ENCODE measurements around the gene CTSS.
"Not testable (repeated sequence)": the region's sequence is repeated elsewhere in the genome, so short reads cannot be mapped to it uniquely, and the experiment has no call there.

Gene CTSS

DNA sequence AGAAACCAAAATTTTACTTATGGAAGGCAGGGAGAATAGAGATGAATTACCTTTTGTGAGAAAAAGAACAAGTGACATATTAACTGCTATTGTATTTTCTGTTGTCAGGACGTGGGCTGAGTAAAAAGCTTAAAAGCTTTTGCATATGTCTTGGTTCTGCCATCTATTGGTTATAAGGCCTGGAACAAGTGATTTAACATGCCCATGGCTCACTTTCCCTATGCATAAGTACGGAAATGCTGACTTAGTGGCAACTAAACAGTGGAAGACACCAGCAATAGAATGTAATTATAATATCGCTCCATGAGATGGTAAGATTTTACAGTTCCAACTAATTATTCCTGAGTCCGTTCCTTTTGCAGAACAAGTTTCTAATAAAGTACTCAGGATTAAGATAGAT, 6.7 kb upstream of the CTSS start:
- no peak for DNase-seq

GRCh38 chr1:150767704-150768103, 2.1 kb upstream of the CTSS start:
- not testable (repeated sequence) for DNase-seq

DNA sequence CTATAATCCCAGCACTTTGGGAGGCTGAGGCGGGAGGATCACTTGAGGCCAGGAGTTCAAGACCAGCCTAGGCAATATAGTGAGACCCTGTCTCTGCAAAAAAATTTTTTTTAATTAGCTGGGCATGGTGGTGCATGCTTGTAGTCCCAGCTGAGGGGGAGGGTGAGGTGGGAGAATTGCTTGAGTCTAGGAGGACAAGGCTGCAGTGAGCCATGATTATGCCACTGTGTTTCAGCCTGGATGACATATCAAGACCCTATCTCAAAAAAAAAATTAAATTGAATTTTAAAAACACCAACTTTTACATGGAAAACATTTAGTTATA, 361 bp upstream of the CTSS start:
- not testable (repeated sequence) for DNase-seq

GRCh38 chr1:150764617-150765101, 919 bp downstream of the CTSS start:
- peak; percentile 49 for DNase-seq

GRCh38 chr1:150763018-150763417, 2.6 kb downstream of the CTSS start:
- DNase-seq = no peak

GRCh38 chr1:150762552-150762951, 3.0 kb downstream of the CTSS start:
- no peak for DNase-seq

DNA sequence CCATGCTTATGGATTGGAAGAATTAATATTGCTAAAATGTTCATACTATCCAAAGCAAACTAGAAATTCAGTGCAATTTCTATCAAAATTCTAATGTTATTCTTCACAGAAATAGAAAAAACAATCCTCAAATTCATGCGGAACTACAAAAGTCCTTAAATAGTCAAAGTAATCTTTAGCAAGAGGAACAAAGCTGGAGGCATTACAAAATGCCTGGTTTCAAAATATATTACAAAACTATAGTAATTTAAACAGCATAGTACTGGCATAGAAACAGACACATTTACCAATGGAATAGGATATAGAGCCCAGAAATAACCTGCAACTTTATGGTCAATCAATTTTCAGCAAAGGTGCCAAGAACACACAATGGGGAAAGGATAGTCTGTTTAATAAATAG, 3.8 kb downstream of the CTSS start:
- no peak for DNase-seq

- no peak for DNase-seq
Measured at GRCh38 chr1:150760013-150760412, 5.6 kb downstream of the CTSS start.

- DNase-seq = no peak
Measured at GRCh38 chr1:150753416-150753815, 12.2 kb downstream of the CTSS start.

- DNase-seq = no peak
Measured at GRCh38 chr1:150751443-150751842, 14.1 kb downstream of the CTSS start.

DNA sequence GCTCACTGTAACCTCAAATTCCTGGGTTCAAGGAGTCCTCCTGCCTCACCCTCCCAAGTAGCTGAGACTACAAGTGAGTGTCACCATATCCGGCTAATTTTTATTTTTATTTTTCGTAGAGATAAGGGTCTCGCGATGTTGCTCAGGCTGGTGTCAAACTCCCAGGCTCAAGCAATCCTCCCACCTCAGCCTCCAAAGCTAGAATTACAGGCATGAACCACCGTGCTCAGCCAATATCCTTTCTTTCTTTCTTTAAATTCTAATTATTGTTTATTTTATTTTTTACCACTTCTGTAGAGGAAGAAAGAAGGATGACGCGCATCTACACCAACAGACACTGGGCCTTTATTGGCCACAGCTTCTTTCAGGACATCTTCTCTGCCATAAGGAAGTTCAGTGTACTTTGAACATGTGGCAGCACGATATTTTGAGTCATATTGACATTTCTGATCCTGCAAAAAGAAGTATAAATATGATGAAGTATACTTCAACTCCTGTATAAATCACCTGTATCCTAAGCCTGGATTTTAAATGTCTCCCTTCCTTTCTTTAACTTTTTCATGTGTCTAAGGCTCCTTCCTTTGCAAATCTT, 15.8 kb downstream of the CTSS start:
- no peak for DNase-seq

DNA sequence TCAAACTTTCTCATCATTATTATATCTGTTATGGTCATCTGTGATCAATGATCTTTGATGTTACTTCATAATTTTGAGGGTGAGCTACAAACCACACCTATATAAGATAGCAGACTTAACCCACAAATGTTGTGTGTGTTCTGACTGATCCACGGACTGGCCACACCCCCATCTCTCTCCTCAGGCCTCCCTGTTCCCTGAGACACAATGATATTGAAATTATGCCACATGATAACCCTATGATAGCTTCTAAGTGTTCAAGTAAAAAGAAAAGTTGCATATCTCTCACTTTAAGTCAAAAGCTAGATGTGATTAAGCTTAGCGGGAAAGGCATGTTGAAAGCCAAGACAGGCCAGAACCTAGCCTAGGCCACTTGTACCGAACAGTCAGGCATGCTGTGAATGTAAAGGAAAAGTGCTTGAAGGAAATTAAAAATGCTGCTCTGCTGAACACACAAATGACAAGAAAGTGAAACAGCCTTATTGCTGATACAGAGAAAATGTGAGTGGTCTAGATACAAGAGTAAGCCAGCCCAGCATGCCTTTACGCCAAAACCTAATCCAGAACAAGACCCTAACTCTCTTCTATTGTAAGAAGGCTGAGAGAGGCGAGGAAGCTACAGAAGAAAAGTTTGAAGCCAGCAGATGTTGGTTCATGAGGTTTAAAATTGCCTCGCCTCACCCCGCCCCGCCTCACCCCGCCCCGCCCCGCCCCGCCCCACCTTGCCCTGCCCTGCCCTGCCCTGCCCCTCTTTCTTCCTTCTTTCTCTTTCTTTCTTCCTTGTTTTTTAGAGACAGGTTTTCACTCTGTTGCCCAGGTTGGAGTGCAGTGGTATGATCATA, 16.5 kb downstream of the CTSS start:
- DNase-seq = peak; percentile 5

DNA sequence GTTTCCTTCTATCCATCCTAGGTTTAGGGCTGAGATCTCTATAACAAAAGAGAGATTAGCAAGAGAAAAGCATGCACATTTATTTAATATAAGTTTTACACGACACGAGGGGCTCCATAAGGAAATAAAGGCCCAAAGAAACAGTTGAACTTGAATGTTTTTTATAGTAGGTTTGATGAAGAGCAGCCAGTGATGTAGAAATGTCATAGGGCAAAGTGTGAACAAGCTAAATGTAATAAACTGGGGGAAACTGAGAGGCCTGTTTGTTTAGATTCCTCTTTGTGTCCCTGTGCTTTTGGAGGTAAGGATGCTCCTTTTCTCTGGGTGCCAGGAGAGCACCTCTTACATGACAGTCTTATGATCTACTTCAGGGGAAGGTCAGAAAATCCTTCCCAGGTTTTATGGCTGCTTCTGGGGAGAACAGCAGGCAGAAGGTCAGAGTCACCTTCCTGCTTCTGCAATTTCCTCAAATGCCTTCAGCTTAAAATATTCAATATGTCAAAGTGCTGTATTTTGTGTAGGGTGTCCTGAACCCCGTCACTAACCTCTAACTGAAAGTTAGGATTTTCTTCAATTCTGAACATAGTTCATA, 35.4 kb downstream of the CTSS start:
- DNase-seq = no peak

- no peak for DNase-seq
Measured at GRCh38 chr1:150724336-150724735, 41.2 kb downstream of the CTSS start.

DNA sequence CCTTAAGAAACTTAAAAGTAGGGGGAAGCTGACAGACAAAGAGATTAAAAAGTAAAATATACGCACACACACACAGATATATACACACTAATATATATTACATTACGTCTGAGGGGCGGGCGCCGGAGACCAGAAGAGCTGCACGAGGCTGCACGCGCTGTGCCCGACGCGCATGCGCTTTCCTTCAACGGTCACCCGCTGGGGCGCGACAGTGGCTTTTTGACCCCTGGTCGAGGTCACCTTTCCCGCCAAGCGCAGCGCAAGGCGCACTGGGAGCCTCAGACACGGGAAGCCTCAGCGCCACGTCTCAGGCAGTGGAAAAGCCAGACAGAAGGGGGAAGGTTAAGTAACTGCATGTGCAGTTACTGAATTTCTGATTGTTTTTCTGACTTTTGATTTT, 44.9 kb downstream of the CTSS start, which contains the start of gene HORMAD1:
HORMAD1 (minus strand) TSS at position 193 of the 400 bp plus-strand sequence. CDS start 1,390 bp downstream, outside the sequence.
- DNase-seq = no peak

DNA sequence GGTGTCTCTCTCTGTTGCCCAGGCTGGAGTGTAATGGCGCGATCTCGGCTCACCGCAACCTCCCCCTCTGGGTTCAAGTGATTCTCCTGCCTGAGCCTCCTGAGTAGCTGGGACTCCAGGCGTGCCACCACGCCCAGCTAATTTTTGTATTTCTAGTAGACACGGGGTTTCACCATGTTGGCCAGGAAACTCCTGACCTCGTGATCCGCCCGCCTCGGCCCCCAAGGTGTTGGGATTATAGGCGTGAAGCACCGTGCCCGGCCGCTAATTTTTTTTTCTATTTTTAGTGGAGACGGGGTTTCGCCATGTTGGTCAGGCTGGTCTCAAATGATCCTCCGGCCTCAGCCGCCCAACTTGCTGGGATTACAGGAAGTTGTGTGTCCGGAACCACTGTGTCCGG, 45.5 kb downstream of the CTSS start:
- DNase-seq = no peak

DNA sequence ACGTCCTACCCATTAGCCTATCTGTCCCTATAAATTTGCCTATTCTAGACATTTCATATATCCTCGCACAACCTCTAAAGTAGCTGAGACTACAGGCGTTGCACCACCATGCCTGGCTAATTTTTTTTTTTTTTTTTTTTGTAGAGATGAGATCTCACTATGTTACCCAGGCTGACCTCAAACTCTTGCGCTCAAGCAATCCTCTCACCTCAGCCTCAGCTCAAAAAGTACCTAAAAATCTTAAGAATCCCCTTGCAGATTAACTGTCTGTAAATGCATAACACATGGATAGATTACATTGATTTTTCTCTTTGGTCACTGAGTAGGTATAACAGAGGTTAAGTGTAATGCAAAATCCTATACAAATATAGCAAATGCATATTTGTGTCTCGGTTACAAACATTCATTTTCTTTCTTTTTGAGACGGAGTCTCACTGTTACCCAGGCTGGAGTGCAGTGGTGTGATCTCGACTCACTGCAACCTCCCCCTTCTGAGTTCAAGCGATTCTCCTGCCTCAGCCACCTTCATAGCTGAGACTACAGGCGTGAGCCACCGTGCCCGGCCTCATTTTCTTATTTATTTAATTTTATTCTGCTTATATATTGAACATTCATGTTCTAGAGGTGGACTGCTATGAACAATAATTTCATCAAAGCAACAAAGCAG, 47.2 kb downstream of the CTSS start:
- no peak for DNase-seq

DNA sequence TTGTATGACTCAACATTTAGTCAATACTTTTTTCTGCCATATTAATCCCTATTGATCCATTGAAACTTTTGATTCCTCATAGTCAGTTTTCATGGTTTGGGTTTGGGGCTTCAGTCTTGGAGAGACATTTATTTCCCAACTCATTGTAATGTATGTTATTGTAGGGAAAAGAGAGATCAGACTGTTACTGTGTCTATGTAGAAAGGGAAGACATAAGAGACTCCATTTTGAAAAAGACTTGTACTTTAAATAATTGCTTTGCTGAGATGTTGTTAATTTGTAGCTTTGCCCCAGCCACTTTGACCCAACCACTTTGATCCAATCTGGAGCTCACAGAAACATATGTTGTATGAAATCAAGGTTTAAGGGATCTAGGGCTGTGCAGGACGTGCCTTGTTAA, 56.5 kb downstream of the CTSS start:
- not testable (repeated sequence) for DNase-seq

DNA sequence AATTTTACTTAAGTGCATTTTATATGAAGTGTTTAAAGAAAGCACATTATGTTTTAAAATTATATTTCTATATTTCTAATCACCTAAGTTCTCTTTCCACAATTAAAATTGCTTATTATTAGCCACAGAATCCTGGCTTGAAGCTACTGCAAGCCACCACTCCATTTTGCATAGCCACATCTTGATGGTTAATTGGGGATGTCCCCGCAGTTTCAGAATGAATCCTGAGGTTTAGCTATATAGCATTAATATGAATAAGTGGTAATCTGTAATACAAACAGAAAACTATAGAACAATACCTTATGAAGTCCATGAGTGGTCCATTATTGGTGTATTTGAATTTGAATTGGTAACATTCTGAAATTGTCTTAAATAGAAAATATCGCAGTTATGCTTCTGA, 57.0 kb downstream of the CTSS start:
- DNase-seq = peak; percentile 64

DNA sequence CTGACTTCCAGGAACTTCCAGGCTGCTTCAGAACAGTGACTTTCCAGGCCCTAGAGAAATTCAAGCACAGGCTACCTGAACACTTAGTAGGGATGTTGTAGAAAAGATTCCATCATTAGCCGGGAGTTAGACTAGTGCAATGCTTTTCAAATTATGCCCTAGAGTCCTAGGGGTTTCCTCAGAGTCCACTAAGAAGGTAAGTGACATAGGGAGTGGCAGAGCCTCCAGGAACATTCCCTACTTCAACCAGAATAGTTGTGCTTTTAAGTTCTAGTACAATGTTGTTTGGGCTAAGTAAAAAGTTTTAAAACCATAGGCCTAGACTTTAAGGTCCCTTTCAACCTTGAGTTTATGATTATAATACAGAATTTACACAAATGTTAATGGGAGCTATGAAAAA, 59.5 kb downstream of the CTSS start:
- no peak for DNase-seq

DNA sequence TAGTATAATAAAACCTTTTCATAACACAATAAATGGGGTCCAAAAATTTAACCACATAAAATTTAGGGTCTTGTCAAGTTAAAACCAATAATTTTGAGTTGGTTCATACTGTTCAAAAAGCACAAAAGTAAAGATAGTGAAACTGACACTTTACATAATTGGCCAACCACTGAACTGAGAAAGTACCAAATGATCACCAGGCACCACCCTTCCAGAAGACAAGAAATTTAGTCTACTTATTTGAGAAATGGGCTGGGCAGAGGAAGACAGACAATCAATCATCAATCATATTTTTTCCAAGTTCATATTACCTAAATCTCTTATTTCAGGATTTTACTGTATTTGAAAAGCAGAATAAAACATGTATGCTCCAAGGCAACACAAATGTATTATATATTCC, 62.2 kb downstream of the CTSS start:
- DNase-seq = no peak

DNA sequence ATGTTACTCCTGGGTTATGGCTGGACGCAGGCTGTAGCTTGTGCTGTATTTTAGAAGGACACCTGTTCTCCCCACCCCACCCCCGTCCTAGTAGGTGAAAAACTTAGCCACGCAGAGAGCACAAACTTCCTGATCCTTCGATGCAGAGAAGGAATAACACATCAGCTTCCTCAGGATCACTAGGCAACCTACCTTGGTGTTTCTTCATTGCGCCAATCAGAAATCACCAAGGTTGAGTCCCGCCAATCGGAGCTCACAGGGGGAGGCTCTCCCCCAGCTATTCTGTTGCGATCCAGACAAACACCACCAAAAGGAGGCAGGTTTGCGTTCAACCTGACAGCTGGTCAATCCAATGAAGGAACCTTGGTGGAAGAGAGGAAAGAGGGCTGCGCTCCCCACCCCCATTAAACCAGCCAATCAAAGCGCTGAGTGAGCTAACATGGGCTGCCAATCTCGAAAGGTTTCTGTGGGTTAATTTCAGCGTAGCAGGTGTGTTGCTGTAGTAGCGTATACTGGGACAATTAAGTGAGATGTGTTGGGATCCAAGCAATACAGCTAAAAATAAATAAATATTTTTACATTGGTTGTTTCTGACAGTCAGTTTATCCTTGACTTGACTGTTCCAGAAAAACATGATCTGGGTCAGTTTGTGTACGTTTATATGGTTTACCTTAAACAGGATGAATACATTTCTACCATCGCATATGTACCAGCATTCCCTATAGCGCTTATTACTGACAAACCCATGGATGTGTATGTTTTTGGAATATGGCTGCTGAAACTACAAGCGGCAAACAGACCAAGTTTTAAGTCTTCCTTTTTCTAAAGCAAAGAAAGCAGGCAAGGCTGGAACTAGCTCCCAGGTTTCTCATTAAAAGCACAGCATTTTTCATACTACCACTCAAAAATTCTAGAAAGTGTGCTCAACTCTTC, 68.3 kb downstream of the CTSS start, which contains the start of gene GOLPH3L:
GOLPH3L (minus strand) TSS at position 160 of the 933 bp plus-strand sequence. CDS start 2,316 bp downstream, outside the sequence.
- peak; percentile 98 for DNase-seq

Data from activated CD4-positive, alpha-beta T cell treated with anti-CD3 and anti-CD28 coated beads, Interleukin-10, Interleukin-2, amounts not matched to agents 100 ng/mL and 50 ng/mL, durations not matched to agents 16 hours and 8 hours (primary cell).